Ureter (tissue), 1 donor: ENCODE data around the gene KIRREL3. TPM values are rescaled to one million over a fixed set of nuclear protein-coding genes. Genes with fewer than 3 reads are reported as not detected.

Experiments used
- DNase-seq: peaks from one replicate; pipeline ENCODE4 v3.0.0-alpha.2; 2020; ENCODE audit warnings: low spot score
- total RNA-seq: library from RNA; stranded (reverse); gene quantifications from one replicate; pipeline ENCODE4 v1.2.4, GENCODE V29; 2023
- donor health status: DM: yes; HTN: yes; CAD: no.

Gene KIRREL3
- total RNA-seq, 1 donor from 2014 or later = not detected

GRCh38 chr11:126830216-126830806, 170.3 kb downstream of the KIRREL3 start:
- DNase-seq = no peak

GRCh38 chr11:126829716-126830115, 170.9 kb downstream of the KIRREL3 start:
- DNase-seq = no peak

- DNase-seq = no peak
These were observed 176.4 kb downstream of the KIRREL3 start for GRCh38 chr11:126824035-126824607.

GRCh38 chr11:126823274-126823673, 177.3 kb downstream of the KIRREL3 start:
- DNase-seq = no peak

GRCh38 chr11:126821827-126822226, 178.7 kb downstream of the KIRREL3 start:
- no peak for DNase-seq

GRCh38 chr11:126819194-126819593, 181.4 kb downstream of the KIRREL3 start:
- no peak for DNase-seq

GRCh38 chr11:126817523-126818450, 182.8 kb downstream of the KIRREL3 start:
- DNase-seq = no peak

- no peak for DNase-seq
These were observed 183.5 kb downstream of the KIRREL3 start for GRCh38 chr11:126817096-126817495.

GRCh38 chr11:126816645-126817044, 183.9 kb downstream of the KIRREL3 start:
- DNase-seq = no peak

GRCh38 chr11:126815111-126815510, 185.5 kb downstream of the KIRREL3 start:
- no peak for DNase-seq

GRCh38 chr11:126810776-126811175, 189.8 kb downstream of the KIRREL3 start:
- DNase-seq = no peak

- no peak for DNase-seq
These were observed 190.9 kb downstream of the KIRREL3 start for GRCh38 chr11:126809514-126810289.

- DNase-seq = no peak
These were observed 191.7 kb downstream of the KIRREL3 start for GRCh38 chr11:126808836-126809235.

- DNase-seq = no peak
These were observed 192.3 kb downstream of the KIRREL3 start for GRCh38 chr11:126808296-126808695.

- no peak for DNase-seq
These were observed 194.7 kb downstream of the KIRREL3 start for GRCh38 chr11:126805870-126806269.

GRCh38 chr11:126804363-126804762, 196.2 kb downstream of the KIRREL3 start:
- DNase-seq = no peak

GRCh38 chr11:126800009-126800408, 200.6 kb downstream of the KIRREL3 start:
- DNase-seq = no peak

- no peak for DNase-seq
These were observed 203.0 kb downstream of the KIRREL3 start for GRCh38 chr11:126797457-126798169.

- no peak for DNase-seq
These were observed 207.0 kb downstream of the KIRREL3 start for GRCh38 chr11:126793596-126793995.

- DNase-seq = no peak
These were observed 208.6 kb downstream of the KIRREL3 start for GRCh38 chr11:126791991-126792390.

- DNase-seq = no peak
These were observed 209.1 kb downstream of the KIRREL3 start for GRCh38 chr11:126791446-126791845.
